Dedifferentiated amniotic fluid mesenchymal stem cell (primary cell): ENCODE results near the gene CCP110.

Experiments
- DNase-seq: peaks from one replicate; pipeline ENCODE4 v3.0.0-alpha.2; 2016; ENCODE audit errors: extremely low spot score

The CCP110 gene

DNA sequence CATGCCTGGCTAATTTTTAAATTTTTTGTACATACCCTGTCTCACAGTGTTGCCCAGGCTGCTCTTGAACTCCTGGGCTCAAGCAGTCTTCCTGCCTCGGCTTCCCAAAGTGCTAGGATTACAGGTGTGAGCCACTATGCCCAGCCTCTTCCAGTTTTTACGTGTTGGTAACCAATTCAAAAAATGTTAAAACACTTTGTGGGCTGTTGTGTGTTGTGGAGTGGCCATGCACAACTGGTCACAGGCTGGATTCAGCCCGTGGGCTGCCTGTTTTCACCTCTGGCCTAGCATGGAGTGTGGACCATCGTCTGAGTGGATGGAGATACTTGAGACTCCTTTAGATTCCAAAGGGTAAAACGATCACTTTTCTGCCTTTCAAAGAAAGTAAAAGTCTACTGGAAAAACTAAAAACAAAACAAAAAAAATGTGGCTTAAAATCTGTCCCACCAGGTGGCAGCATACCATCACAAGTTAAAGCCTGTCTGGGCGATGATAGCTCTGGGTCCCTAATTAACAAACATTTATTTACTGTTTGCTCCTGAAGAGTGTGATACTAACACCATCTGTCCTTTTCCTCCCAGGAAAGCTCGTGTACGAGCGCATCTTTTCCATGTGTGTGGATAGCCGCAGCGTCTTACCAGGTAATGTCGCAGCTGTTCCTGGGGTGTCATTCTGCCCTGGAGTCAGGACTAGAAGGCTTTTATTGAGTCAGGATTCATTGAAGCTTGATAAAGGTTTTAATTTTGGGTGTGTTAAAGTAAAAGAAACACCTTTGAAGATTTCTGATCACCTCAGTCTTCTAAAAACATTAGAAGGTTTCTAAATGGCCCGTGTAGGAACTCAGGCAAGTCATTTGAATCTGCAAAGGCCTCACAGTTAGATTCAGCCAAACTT, 77.6 kb downstream of the CCP110 start:
- DNase-seq: no peak
